Suprapubic skin (tissue), 4 donors: ENCODE results near the gene OGFOD2. TPM values are rescaled to one million over a fixed set of nuclear protein-coding genes. Genes with fewer than 3 reads are reported as not detected.

Experiments
- DNase-seq, 2 donors: peaks; one replicate each; pipeline ENCODE4 v3.0.0-alpha.2; 2019; ENCODE audit warnings: low spot score in 2 of 2
- H3K27ac ChIP-seq: fragments of 200-600 bp; sonication (generic); one replicate; pipeline ENCODE4 v1.5.1; 2019
- H3K27me3 ChIP-seq: fragments of 200-600 bp; sonication (generic); one replicate; pipeline ENCODE4 v1.5.1; 2019
- H3K36me3 ChIP-seq: fragments of 200-600 bp; sonication (generic); one replicate; pipeline ENCODE4 v1.5.1; 2019
- H3K4me1 ChIP-seq: fragments of 200-600 bp; sonication (generic); one replicate; pipeline ENCODE4 v1.5.1; 2019
- H3K4me3 ChIP-seq: fragments of 200-600 bp; sonication (generic); one replicate; pipeline ENCODE4 v1.5.1; 2019; ENCODE audit warnings: mild to moderate bottlenecking
- H3K9me3 ChIP-seq: fragments of 200-600 bp; sonication (generic); one replicate; pipeline ENCODE4 v1.5.1; 2019
- CTCF ChIP-seq, 2 donors: fragments of 200-600 bp in 1 of 2; fragments of 450-650 bp in 1 of 2; sonication (generic) in 1 of 2; IDR thresholded peaks; one replicate each; pipeline ENCODE4 v1.5.1; 2016 to 2019; ENCODE audit warnings: antibody characterized with exemption in 2 of 2, mild to moderate bottlenecking in 1 of 2, moderate library complexity in 1 of 2
- EP300 ChIP-seq: sonication (generic); formaldehyde crosslinking; IDR thresholded peaks from one replicate; pipeline ENCODE4 v1.6.1; 2017; ENCODE audit warnings: antibody characterized with exemption
- POLR2A ChIP-seq, 2 donors: fragments of 450-650 bp; IDR thresholded peaks; one replicate each; pipeline ENCODE4 v1.6.1; 2017; ENCODE audit warnings: antibody characterized with exemption in 2 of 2, mild to moderate bottlenecking in 2 of 2, moderate library complexity in 2 of 2
- POLR2AphosphoS5 ChIP-seq, 3 donors: sonication (generic); formaldehyde crosslinking; IDR thresholded peaks; one replicate each; pipeline ENCODE4 v1.6.1; 2017; ENCODE audit warnings: antibody characterized with exemption in 3 of 3
- WGBS: methylation state at CpG from one replicate; pipeline ENCODE4 v1.1.5; 2018; 5-methylcytosine and 5-hydroxymethylcytosine counted together
- total RNA-seq, 4 donors: library from RNA; depleted of rRNA; stranded (reverse); fragments of >200 nt; gene quantifications; one replicate each; pipeline ENCODE4 v1.1.0, GENCODE V29; 2016

OGFOD2 gene
- total RNA-seq, 4 donors from 2014 or later = 9.9 to 27.0 (median 13.5) TPM

- no peaks in the 10 kb centered on the region for H3K27me3 ChIP-seq
- H3K27ac ChIP-seq = peak overlapping the region; percentile 28
- no peak for TF ChIP-seq POLR2AphosphoS5 (IDR thresholded peaks at IDR 0.05)
- TF ChIP-seq CTCF (IDR thresholded peaks at IDR 0.05) = no peak
- TF ChIP-seq POLR2A (IDR thresholded peaks at IDR 0.05) = no peak
- TF ChIP-seq EP300 = no peak
- WGBS = 44% methylated on average over 33 of the region's 34 CpGs
- H3K4me1 ChIP-seq = peaks cover 46% of the 10 kb centered on the region
- H3K36me3 ChIP-seq = peaks cover 47% of the 10 kb centered on the region
- H3K9me3 ChIP-seq = no peaks in the 10 kb centered on the region
- H3K4me3 ChIP-seq = peak overlapping the region; percentile 14
- DNase-seq = no peak
Measured at GRCh38 chr12:122984612-122985337, 9.7 kb downstream of the OGFOD2 start.

DNA sequence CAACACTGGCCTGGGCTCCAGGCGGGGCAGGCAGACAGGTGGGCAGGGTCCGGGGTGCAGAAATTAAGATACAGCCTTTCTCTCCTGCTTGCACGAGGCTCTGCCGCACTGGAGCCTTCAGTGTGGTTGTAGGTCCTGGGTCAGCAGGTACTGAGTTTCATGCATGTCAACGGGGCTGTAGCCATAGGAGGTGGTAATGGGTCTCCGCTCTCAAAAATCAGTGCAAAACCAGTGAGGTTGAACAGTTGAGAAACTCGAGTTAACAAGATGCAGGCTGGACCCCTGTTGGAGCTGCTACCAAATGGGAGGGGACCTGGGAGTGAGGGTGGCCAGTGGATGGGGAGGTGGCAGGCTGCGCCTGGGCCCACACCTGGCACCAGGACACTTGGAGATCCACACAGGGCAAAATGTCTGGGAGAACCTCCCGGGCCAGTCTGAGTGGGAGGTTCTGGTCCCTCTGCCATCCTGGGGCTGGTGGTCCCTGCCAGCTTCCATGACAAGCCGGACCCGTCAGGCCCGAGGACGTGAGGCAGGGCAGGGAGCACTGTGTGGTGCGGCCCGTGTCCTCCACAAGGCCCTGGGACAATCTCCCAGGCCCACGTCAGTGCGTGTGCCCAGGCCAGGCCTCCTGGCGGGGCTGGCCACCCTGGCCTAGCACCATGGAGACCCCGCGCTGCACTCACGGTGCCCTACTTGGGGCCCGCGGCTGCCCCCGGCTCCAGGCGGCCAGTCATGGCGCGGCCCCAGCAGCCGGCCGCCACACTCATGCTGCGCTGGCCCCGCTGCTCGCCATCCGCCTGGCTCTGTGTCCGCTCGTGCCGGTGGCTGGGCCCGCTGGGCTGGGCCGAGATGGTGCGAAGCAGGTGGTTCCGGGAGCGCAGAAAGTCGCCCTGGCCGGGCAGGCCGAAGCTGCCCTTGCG is 10.6 kb downstream of the OGFOD2 start:
- Histone ChIP-seq H3K27ac (peak overlapping the region; percentile 28), H3K36me3 (peaks cover 55% of the 10 kb centered on the region), H3K4me3 (no peak overlapping the region), H3K27me3 (no peaks in the 10 kb centered on the region), H3K4me1 (peaks cover 43% of the 10 kb centered on the region), H3K9me3 (no peaks in the 10 kb centered on the region)
- WGBS = 73% methylated on average over 8 of the region's 45 CpGs
- TF ChIP-seq POLR2AphosphoS5 (IDR thresholded peaks at IDR 0.05) (no peak), POLR2A (IDR thresholded peaks at IDR 0.05) (no peak), EP300 (no peak), CTCF (IDR thresholded peaks at IDR 0.05) (no peak)
- no peak for DNase-seq

DNA sequence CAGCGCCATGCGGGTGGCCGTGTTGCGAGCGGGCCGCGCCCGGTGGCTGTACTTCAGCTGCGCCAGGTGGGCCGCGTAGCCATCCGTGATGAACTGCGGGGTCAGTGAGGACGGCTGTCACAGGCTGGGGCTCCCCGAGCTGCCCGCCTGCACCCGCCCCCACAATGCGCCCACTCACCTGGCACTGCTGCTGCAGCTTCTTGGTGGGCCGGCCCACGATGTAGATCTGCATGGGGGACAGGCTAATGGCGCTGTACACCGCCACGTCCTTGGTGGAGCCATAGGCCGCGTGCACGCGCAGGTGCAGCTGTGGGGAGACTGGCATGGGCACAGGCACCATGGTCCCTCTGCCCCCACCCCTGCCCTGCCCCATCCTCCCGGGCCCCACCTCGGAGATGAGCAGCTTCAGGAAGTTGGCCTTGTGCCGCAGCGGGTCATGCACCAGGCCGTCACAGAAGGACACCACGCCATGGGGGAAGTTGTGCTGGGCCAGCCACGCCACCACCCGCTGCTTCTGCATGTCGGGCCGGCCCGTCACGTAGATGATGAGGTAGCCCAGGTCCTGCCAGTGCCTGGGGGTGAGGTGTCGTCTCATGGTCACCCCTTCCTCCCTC is 11.3 kb downstream of the OGFOD2 start:
- H3K4me3 ChIP-seq = no peak overlapping the region
- H3K27ac ChIP-seq = no peak overlapping the region
- no peak for DNase-seq
- H3K27me3 ChIP-seq = no peaks in the 10 kb centered on the region
- peaks cover 60% of the 10 kb centered on the region for H3K36me3 ChIP-seq
- peaks cover 40% of the 10 kb centered on the region for H3K4me1 ChIP-seq
- 89% methylated on average over 7 of the region's 40 CpGs for WGBS
- no peaks in the 10 kb centered on the region for H3K9me3 ChIP-seq
- TF ChIP-seq POLR2AphosphoS5 (IDR thresholded peaks at IDR 0.05) (no peak), CTCF (IDR thresholded peaks at IDR 0.05) (no peak), EP300 (no peak)

DNA sequence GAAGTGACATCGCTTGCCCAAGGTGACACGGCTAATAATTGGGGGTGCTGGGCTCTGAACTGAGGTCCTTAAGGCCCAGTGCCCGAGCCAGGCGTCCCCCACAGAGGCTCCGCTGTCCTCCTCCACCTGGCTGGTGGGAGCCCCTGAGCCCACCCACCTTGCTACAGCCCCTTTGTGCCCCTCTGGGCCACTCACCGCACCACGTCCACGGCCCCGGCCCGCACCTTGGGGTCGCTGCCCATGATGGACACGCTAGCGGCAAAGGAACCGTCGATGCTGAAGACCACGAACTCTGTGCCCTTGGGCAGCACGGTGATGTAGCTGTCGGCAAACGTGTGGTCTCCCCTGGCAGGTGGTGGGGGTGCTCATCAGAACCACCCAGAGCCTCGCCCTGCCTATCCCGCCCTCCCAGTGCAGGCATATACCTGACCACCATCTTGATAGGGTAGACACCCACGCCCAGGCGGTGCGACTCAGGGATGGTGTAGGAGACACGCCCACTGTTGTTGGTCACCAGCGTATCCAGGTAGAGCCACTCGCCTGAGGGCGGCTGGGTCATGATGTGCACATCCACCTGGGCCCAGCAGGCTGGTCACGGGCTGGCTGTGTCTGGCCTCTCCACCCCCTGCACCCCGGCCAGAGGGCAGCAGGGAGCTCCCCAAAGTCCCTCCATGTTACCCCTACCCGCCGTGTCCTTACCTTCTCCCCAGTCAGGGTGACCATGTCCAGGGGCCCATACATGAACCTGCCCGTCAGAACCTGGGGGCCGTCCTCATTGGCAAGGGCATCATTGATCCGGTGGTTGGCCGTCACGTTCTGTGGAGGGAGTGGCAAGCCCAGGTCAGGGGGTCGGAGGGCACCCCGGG is 12.3 kb downstream of the OGFOD2 start:
- peaks cover 60% of the 10 kb centered on the region for H3K36me3 ChIP-seq
- peak in 1 of 2 donors; percentile 63 for DNase-seq
- H3K27ac ChIP-seq = no peak overlapping the region
- H3K9me3 ChIP-seq = no peaks in the 10 kb centered on the region
- no peak for TF ChIP-seq CTCF (IDR thresholded peaks at IDR 0.05)
- no peak for TF ChIP-seq EP300
- no peak for TF ChIP-seq POLR2AphosphoS5 (IDR thresholded peaks at IDR 0.05)
- no peak for TF ChIP-seq POLR2A (IDR thresholded peaks at IDR 0.05)
- WGBS = 92% methylated on average over 26 of the region's 39 CpGs
- H3K4me3 ChIP-seq = no peak overlapping the region
- H3K27me3 ChIP-seq = no peaks in the 10 kb centered on the region
- H3K4me1 ChIP-seq = peaks cover 31% of the 10 kb centered on the region
